Medulla oblongata (tissue), 1 donor: ENCODE results near the gene GPR62.

ENCODE experiments used
- DNase-seq: peaks from one replicate; pipeline ENCODE4 v3.0.0-alpha.2; 2015; ENCODE audit errors: extremely low spot score

Gene GPR62

GRCh38 chr3:51954105-51954504 is 1.1 kb upstream of the GPR62 start:
- peak; percentile 9 for DNase-seq

DNA sequence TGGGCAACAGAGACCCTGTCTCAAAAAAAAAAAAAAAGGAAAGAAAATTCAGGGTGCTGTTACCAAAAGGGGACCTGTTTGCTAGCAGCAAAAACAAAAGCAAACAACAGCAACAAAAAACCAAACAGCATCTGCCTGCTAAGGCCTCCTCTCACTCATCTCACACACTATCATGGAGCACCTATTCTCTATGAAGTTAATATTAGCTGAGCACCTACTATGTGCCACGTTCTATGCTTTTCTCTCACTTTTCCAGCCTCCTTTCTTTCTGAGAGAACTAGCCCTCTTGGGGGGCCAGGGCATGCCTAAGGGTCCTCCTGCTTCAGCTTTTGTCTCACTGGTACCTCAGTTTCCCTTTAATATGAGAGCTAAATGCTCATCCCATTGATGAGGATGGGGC is 468 bp upstream of the GPR62 start:
- DNase-seq, result no peak

- peak; percentile 61 for DNase-seq
Measured at GRCh38 chr3:51955893-51956770, 951 bp downstream of the GPR62 start.

DNA sequence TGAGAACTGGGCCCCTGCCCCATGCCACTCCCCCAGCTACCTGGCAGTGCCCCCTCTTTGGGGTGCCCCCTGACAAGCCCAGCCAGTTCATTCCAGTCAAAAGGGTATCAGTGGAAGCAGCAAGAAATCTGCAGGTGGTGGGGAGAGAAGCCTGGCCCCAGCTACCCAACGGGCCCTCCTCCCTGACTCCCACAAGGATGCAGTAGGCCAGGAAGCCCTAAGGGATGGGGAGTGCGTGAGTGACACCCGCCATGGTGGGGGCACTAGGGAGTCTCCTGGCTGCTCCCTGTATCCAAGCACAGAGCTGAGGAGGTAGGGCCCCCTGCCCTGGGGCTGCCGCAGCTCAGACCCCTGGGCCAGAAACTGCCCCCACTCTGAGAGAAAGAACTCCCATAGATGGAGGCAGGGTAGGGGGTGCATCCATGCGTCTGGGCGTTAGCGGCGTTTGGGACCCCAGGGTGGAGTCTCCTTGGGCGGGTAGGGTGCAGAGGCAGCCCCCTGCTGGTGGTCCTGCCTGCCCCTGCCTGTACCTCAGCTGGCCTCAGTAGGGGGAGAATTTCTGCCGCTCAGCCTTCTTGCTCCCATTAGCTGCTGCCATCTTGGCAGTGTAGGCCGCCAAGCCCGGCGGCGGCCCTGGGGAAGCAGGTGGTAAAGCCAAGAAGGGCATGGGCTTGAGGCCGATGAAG is 2.5 kb downstream of the GPR62 start:
- DNase-seq, result no peak

DNA sequence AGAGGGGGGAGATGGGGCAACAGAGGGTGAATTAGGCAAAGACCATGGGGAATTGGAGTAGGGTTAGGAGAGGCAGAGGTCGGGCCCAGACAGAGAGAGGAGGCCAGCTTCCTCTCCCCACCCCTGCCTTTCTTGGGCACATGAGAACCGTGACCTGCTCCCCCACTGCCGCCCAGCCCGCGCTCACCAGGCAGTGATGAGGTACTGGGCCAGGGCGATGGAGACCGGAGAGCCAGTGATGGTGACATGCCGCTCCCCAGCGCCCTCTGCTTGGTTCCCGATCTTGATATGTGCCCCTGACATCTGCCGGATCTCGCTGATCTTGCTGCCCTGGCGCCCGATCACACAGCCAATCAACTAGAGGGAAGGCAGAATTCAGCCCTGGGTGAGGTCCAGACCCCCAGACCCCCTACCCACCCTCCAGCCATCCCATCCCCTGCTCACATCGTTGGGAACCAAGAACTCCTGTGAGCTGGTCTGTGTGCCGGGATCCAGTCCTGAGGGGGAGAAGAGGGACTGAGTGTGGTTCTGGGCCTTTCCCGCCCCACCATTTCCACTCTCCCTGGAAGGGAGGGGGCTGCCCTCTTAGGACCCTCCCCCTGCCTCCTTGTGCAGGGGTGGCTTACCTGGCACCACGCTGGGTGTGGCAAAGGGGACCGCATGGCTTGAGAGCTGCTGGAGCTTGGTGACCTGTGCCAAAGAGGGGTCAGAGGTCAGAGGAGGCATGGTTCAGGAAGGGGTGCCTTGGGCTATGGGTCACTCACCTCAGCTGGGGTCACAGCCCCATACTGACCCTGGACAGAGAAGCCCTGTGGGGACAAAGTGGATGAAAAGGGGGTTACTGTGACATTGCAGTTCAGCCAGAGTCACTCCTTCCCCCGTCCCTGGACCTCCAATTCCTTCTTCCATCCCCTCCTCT is 3.7 kb downstream of the GPR62 start:
- no peak for DNase-seq

DNA sequence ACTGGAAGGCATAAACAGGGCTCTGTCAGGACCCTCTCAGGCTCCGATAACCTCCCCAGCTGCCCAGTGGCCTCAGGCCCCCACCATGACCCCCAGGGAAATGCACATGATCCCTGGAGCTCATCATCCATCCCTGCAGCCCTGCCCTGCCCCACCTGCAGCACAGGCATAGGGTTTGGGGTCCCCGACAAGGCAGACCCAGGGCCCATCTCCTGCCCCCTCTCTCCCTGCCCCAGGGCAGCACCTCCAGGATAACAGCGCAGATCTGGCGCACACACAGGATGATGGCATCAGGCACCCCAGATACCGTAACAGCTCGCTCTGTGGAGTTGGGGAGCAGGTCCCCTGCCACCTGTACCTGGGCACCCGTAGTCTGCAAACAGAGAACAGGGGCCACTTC is 4.5 kb downstream of the GPR62 start:
- no peak for DNase-seq

DNA sequence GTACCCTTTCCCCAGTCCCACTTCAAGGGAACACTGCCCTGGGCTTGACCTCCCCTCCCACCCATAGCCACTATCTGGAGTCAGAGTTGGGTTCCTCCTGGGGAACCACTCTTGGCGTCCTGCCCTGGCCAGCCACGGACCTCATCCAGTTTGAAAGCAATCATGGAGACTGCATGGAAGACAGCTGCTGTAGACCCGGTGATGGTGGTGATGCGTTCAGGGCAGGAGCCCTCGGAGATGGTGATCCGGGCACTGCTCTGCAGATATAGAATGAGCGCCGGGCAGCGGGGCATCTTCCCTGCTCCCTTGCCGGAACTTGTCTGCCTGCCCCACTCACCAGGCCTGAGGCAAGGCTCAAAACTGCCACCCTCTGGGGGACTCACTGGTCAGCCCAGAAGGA is 5.2 kb downstream of the GPR62 start:
- no peak for DNase-seq

DNA sequence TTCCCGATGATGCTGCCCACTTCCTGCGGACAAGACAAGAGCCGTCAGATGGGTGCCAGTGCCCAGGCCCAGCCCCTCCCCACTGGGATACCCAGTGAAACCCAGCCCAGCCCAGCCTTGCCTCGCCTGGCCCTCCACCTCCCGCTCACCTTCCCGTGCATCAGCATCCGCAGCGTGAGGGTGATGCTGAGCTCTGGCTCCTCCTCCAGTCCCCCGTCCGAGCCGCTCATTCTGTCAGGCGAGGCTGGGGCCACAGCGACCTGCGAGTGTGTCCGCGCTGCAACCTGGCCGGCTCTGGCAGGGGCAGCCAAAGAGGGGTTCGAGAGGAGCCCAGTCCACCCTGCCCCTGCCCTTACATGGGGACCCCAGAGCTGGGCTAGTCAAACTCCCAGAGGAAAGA is 5.8 kb downstream of the GPR62 start:
- no peak for DNase-seq

GRCh38 chr3:51961602-51962569 is 6.7 kb downstream of the GPR62 start:
- DNase-seq, result no peak

- DNase-seq, result peak; percentile 39
Measured at GRCh38 chr3:51962854-51963530, 7.8 kb downstream of the GPR62 start.

DNA sequence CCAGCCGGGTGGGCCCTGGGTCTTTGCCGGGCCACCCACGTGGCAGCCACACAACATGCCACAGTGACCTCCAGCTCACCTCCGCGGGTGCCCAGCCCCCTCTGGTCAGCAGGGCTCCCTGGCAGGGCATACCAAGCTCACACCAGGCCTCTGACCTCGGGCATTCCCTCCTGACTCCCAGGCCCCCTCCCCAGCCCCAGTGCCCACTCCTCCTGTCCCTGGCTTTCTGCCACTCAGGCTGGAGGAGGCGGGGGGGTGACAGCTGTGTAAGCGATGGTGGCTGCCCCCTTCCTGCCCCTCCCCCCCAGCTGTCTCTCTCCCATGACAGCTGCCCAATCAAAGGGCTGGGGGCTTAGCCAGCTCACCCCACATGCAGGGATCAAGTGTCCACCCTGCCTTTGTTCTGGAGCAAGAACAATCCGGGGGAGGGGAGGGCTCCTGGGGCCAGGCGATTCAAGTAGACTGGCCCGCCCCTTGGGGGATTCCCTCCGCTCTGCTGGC is 8.8 kb downstream of the GPR62 start:
- peak; percentile 32 for DNase-seq

GRCh38 chr3:51964521-51964920 is 9.3 kb downstream of the GPR62 start:
- DNase-seq, result no peak

DNA sequence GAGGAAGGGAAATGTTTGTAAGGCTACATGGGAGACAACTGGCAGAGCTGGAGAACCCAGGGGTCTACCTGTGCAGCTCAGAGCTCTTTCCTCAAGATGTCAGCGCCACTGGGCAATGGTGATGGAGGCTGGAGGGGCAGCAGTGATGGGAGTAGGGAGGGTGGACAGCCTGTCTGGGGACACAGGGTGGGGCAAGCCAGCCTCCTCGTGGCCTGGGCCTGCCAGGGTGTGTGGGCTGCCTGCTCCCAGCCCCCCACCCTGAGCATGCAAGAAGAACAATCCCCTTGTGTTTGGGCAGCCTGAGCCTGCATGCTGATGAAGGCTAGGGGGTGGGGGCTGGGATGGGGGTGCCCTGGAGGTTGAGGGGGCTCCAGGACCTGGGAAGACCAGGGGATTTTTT is 10.8 kb downstream of the GPR62 start:
- DNase-seq, result peak; percentile 86

- peak; percentile 44 for DNase-seq
Measured at GRCh38 chr3:51966486-51966885, 11.3 kb downstream of the GPR62 start.

DNA sequence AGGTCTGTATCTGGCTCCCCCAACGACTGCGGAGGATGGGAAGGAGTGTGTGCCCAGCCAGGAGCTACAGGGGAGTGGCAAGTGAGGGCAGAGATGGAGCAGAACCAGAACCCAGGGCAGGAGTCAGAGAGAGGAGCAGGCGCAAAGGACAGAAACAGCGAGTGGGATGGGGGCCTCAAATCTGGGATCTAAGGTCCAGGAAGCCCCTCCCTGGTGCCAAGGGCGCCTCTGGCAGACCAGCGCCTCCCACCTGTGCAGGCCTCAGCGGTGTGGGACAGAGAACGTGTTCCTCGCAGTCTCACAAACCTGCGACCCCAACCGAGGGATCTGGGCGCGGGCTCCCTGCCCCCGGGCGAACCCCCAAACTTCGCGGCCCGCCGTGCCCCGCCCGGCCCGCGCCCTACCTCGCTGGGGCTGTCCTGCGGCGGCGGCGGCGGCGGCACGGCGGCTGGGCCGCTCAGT is 11.8 kb downstream of the GPR62 start:
- peak; percentile 14 for DNase-seq

- DNase-seq, result peak; percentile 83
Measured at GRCh38 chr3:51967384-51968169, 12.4 kb downstream of the GPR62 start, which contains the start of gene PCBP4. TSS of gene PCBP4 (minus strand) at chr3:51967454. CDS start at chr3:51961240, 6,214 bp downstream.

DNA sequence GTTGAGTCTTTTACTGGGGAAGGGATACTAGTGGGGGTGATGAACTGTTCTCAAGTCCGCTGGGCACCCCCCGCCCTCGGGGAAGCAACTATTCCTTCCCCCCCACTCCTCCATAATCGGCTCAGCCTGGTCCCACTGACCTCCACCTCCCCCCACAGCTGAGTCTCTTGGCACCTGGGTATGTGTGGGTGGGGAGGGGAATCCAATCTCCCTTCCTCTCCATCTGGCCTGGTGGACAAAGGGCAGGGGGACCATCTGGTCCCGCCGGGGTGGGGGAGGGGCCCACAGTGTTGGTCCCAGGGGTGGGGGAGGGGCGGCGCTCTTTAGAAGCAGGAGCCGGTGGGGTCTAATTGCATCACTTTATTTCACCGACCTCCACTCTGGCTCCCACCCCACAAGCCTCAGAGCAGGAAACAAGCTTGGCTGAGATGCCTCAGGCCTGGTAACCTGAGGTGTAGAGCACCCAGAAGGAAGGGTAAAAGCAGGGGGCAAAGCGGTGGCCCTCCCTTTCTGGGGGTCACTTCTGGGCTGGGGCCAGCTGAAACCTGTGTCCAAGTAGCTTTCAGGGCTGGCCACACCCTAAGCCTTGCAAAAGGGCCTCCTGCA is 13.1 kb downstream of the GPR62 start:
- peak; percentile 21 for DNase-seq

DNA sequence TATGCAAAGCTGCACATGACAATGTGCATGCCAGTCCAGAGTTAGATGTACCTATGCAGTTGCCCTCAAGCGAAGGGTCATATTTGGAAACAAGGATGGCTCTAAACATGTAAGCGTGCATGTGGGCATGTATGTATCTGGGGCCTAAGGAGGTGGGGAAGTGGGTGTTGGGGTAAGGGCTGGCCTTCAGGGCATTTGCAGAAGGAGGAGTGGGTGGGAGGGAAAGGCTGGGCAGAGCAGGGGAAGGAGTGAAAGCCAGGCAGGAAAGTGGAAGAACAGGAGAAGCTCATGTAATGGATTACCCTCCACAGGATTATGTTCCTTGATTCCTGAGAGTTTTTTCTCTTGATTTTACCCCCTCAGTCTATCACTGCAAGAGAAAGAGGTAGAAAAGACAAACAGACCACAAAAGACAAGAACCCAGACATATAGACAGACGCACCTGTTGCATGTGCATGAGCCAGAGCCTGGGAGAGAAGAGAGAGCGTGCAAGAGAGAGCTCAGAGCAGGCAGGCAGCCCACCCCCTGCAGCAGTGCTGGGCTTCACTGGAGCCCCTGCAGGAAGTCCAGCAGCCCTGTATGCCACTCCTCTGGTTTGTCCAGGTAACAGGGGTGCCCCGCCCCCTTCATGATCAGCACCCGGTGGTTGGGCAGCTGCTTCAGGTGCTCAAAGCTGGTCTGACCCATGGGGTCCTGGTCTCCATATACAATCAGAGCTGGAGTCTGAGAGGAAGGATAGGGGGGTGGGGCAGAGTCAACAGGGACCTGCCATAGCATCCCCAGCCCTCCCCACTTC is 13.9 kb downstream of the GPR62 start:
- DNase-seq, result no peak
